Neural cell (in vitro differentiated cells): ENCODE data around the gene GPC1. TPM values are rescaled to one million over a fixed set of nuclear protein-coding genes. Genes with fewer than 3 reads are reported as not detected.
A peak's percentile ranks its signal among the peaks of the same experiment; 100 is the strongest.

Experiments used
- H2AFZ ChIP-seq: fragments of 200-600, 300-800 bp; sonication (generic), shearing (Covaris generic); 2 replicates; pipeline ENCODE4 v1.6.0; 2014; ENCODE audit warnings: low read depth, mild to moderate bottlenecking, antibody characterized with exemption, low read length, moderate library complexity
- H3F3A ChIP-seq: fragments of 200-600 bp; shearing (Covaris generic); 2 replicates; pipeline ENCODE4 v1.6.1; 2016; ENCODE audit warnings: mild to moderate bottlenecking, moderate library complexity, mixed read lengths, antibody characterized with exemption, low read length; ENCODE audit not compliant: insufficient read depth, poor library complexity, severe bottlenecking
- H3K27ac ChIP-seq: fragments of 200-600, 300-800 bp; sonication (generic), shearing (Covaris generic); 2 replicates; pipeline ENCODE4 v1.5.1; 2014; ENCODE audit warnings: mild to moderate bottlenecking, low read length, moderate library complexity
- H3K27me3 ChIP-seq: fragments of 300-800, 200-600 bp; sonication (generic), shearing (Covaris generic); 2 replicates; pipeline ENCODE4 v1.6.0; 2014; ENCODE audit warnings: mild to moderate bottlenecking, low read depth, low read length, moderate library complexity; ENCODE audit not compliant: insufficient read depth
- H3K36me3 ChIP-seq: fragments of 300-800, 200-600 bp; sonication (generic), shearing (Covaris generic); 2 replicates; pipeline ENCODE4 v1.5.1; 2014; ENCODE audit warnings: mild to moderate bottlenecking, antibody characterized with exemption, low read length, moderate library complexity; ENCODE audit not compliant: insufficient read depth
- H3K4me2 ChIP-seq: fragments of 300-800, 200-600 bp; sonication (generic), shearing (Covaris generic); 2 replicates; pipeline ENCODE4 v1.6.0; 2014; ENCODE audit warnings: mild to moderate bottlenecking, low read length
- H3K4me3 ChIP-seq: fragments of 300-800, 200-600 bp; sonication (generic), shearing (Covaris generic); 2 replicates; pipeline ENCODE4 v1.5.1; 2014; ENCODE audit warnings: mild to moderate bottlenecking, low read length, moderate library complexity
- H3K79me2 ChIP-seq: fragments of 200-600 bp; shearing (Covaris generic); replicated peaks from 2 replicates; pipeline ENCODE4 v1.6.0; 2014; ENCODE audit warnings: mild to moderate bottlenecking, low read length, moderate library complexity; ENCODE audit not compliant: insufficient read depth
- H3K9ac ChIP-seq: fragments of 300-800, 200-600 bp; sonication (generic), shearing (Covaris generic); 2 replicates; pipeline ENCODE4 v1.6.1; 2016; ENCODE audit warnings: mild to moderate bottlenecking, low read length, mixed read lengths
- H3K9me2 ChIP-seq: fragments of 200-600 bp; shearing (Covaris generic); 2 replicates; pipeline ENCODE4 v1.6.1; 2016; ENCODE audit warnings: mild to moderate bottlenecking, low read length, mixed read lengths; ENCODE audit not compliant: insufficient read depth
- H3K9me3 ChIP-seq: fragments of 200-600, 300-800 bp; sonication (generic), shearing (Covaris generic); 2 replicates; pipeline ENCODE4 v1.6.1; 2016; ENCODE audit warnings: mild to moderate bottlenecking, mixed run types, low read length, moderate library complexity, mixed read lengths
- H4K20me1 ChIP-seq: fragments of 200-600 bp; shearing (Covaris generic); 2 replicates; pipeline ENCODE4 v1.6.1; 2016; ENCODE audit warnings: mild to moderate bottlenecking, mixed run types; ENCODE audit not compliant: insufficient read depth
- CTCF ChIP-seq: fragments of 450-650 bp; IDR thresholded peaks from 2 replicates; pipeline ENCODE4 v1.5.1; 2014; ENCODE audit warnings: antibody characterized with exemption, mild to moderate bottlenecking, moderate library complexity; ENCODE audit not compliant: poor library complexity, severe bottlenecking
- EP300 ChIP-seq: fragments of 450-650 bp; conservative IDR thresholded peaks from 2 replicates; pipeline ENCODE4 v1.6.1; 2014; ENCODE audit warnings: antibody characterized with exemption, mild to moderate bottlenecking, moderate library complexity; ENCODE audit not compliant: poor library complexity, severe bottlenecking
- EZH2 ChIP-seq: fragments of 200-600, 300-800 bp; shearing (Covaris generic), sonication (generic); IDR thresholded peaks from 2 replicates; pipeline ENCODE4 v1.6.1; 2014; ENCODE audit warnings: antibody characterized with exemption, low read length, borderline replicate concordance, mild to moderate bottlenecking; ENCODE audit not compliant: insufficient read depth, poor library complexity, severe bottlenecking
- MXI1 ChIP-seq: fragments of 450-650 bp; conservative IDR thresholded peaks from 2 replicates; pipeline ENCODE4 v1.6.1; 2014; ENCODE audit warnings: antibody characterized with exemption, mild to moderate bottlenecking; ENCODE audit not compliant: poor library complexity, severe bottlenecking
- POLR2AphosphoS5 ChIP-seq: IDR thresholded peaks from 2 replicates; pipeline ENCODE4 v1.6.1; 2012
- RAD21 ChIP-seq: fragments of 450-650 bp; conservative IDR thresholded peaks from 2 replicates; pipeline ENCODE4 v1.6.1; 2014; ENCODE audit warnings: antibody characterized with exemption, mild to moderate bottlenecking, moderate library complexity
- REST ChIP-seq: IDR thresholded peaks from 2 replicates; pipeline ENCODE4 v1.6.1; 2012; ENCODE audit warnings: borderline replicate concordance
- SMC3 ChIP-seq: fragments of 450-650 bp; conservative IDR thresholded peaks from 2 replicates; pipeline ENCODE4 v1.6.1; 2014; ENCODE audit warnings: antibody characterized with exemption, mild to moderate bottlenecking, moderate library complexity; ENCODE audit not compliant: poor library complexity
- TAF1 ChIP-seq: IDR thresholded peaks from 2 replicates; pipeline ENCODE4 v1.6.1; 2012; ENCODE audit warnings: low read depth
- polyA plus RNA-seq: library from polyadenylated mRNA; depleted of rRNA; stranded (reverse); fragments of >200 nt; gene quantifications from 2 replicates; pipeline ENCODE4 v1.2.3, GENCODE V29; 2014

Gene GPC1
- polyA plus RNA-seq, 1 donor from 2014 or later: 74.0 TPM

GRCh38 chr2:240437551-240437860, 2.0 kb downstream of the GPC1 start:
- H3K27ac ChIP-seq: no peak overlapping the region
- TF ChIP-seq SMC3 (no peak), EP300 (no peak), EZH2 (no peak), MXI1 (no peak), POLR2AphosphoS5 (no peak), CTCF (no peak), RAD21 (no peak)
- H3K9me2 ChIP-seq: no peaks in the 10 kb centered on the region
- H3K9ac ChIP-seq: no peak overlapping the region
- peaks cover 23% of the 10 kb centered on the region for H4K20me1 ChIP-seq
- H2AFZ ChIP-seq: no peak overlapping the region
- H3F3A ChIP-seq: no peaks in the 10 kb centered on the region
- H3K4me2 ChIP-seq: peak overlapping the region; percentile 69
- H3K9me3 ChIP-seq: no peaks in the 10 kb centered on the region
- peak overlapping the region; percentile 83 for H3K4me3 ChIP-seq
- H3K79me2 ChIP-seq: peaks cover 55% of the 10 kb centered on the region
- H3K36me3 ChIP-seq: no peaks in the 10 kb centered on the region
- no peaks in the 10 kb centered on the region for H3K27me3 ChIP-seq

- no peaks in the 10 kb centered on the region for H3F3A ChIP-seq
- H3K79me2 ChIP-seq: peaks cover 60% of the 10 kb centered on the region
- H3K4me2 ChIP-seq: peak overlapping the region; percentile 62
- no peaks in the 10 kb centered on the region for H3K36me3 ChIP-seq
- peak overlapping the region; percentile 83 for H3K4me3 ChIP-seq
- no peaks in the 10 kb centered on the region for H3K9me3 ChIP-seq
- no peak overlapping the region for H2AFZ ChIP-seq
- peak; percentile 97 for TF ChIP-seq CTCF
- peak; percentile 62 for TF ChIP-seq MXI1
- no peak for TF ChIP-seq POLR2AphosphoS5
- no peak for TF ChIP-seq EP300
- TF ChIP-seq TAF1: no peak
- TF ChIP-seq SMC3: peak; percentile 96
- TF ChIP-seq EZH2: no peak
- no peak for TF ChIP-seq REST
- peak; percentile 92 for TF ChIP-seq RAD21
- no peaks in the 10 kb centered on the region for H3K27me3 ChIP-seq
- no peaks in the 10 kb centered on the region for H3K9me2 ChIP-seq
- H4K20me1 ChIP-seq: peaks cover 23% of the 10 kb centered on the region
- H3K27ac ChIP-seq: no peak overlapping the region
- H3K9ac ChIP-seq: peak overlapping the region; percentile 47
Measured at GRCh38 chr2:240437861-240438809, 2.7 kb downstream of the GPC1 start.
